M059J (cell line): ENCODE results near the gene ATF6. TPM values are rescaled to one million over a fixed set of nuclear protein-coding genes. Genes with fewer than 3 reads are reported as not detected.

ENCODE experiments used
- DNase-seq: peaks from one replicate; pipeline ENCODE4 v3.0.0-alpha.2; 2012; ENCODE audit warnings: low read depth
- total RNA-seq: library from RNA; depleted of rRNA; stranded (reverse); fragments of >200 nt; shearing (Covaris generic); gene quantifications from 2 replicates; pipeline ENCODE4 v1.2.3, GENCODE V29; 2014

Gene ATF6
- total RNA-seq, 1 experiment from 2014 or later = 38.8 TPM

GRCh38 chr1:161940866-161941591, 174.9 kb downstream of the ATF6 start:
- no peak for DNase-seq

DNA sequence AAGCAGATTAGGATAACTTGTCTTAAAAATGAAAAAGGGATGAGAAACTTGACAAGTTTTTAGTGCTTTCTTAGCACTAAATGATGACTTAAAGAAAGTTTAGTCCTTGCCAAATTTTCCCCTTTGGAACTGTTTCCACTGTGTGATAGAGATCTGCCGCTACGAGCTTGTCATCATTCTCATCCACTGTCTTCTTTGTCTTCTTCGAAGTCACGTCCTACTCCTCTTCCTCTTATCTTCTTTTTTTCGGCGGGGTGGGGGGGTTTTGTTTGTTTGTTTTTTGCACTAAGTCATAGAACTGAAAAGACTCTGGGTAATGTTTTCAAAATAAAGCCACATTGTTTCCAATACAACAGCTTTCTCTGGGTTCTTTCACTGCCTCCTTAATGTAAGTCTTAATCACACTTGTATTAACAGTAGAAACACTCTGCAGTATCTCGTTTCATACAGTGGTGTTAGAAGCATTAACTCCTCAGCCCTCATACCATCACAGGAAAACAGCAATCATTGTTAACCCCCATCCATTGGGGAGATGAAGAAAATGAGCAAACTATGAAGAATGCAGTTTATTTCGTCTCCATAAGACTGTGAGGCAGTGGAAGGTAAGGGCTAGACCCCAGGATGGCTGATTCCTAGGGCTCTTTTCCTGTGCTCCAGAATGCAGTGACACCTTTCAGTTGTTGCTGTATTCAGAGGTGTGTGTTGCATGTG, 175.8 kb downstream of the ATF6 start:
- DNase-seq = no peak

GRCh38 chr1:161943737-161944136, 177.6 kb downstream of the ATF6 start:
- DNase-seq = no peak

GRCh38 chr1:161944381-161944780, 178.3 kb downstream of the ATF6 start:
- DNase-seq = no peak

DNA sequence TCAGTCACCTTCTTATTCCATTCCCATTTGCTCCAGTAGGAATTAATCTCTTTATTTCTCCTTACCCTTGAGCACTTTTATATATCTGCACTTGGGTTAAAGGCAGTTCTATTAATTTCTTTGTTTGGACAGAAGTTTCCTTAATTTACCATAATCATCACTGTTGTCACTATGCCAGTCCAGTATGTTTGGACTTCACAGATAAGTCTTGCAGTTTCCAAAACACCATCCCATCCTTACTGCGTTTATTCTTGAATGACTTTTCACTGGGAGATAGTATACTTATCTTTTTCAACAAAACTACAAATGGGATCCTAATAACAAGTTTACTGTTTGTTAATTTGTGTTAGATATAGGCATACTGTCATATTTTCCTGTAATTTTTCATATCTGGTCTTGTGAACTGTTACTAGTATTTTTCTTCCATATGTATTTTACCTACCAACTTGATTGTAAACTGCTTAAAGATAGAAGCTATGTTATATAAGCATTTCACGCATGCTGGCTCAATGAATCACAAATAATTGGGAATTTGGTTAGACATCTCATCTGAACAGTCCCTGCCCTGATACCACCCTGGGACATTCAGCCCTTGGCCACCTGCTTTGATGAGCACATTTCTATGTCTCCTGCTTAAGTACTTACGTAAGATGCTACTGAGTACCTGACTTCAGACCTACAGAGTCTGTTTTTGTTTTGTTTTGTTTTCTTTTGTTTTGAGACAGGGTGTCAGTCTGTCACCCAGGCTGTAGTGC, 179.4 kb downstream of the ATF6 start:
- DNase-seq = no peak

GRCh38 chr1:161946071-161946987, 180.2 kb downstream of the ATF6 start:
- peak; percentile 59 for DNase-seq

DNA sequence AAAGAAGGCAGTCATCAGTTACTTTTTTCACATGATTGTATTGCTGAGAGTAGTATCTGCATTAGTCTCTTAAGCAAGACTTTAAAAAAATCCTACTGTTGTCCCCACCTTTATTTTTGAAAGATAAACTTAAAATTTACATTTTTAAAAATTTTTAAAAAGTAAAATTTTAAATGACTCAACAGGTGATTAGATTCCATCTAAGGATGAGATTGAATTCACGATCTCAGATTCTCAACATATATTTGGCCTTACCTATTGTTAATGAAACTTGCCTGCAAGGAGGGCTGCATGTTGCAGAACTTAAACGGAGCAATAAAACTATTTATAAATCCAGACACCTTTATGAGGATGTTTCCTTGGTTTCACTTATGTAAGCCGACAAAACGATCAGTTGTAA, 182.3 kb downstream of the ATF6 start:
- no peak for DNase-seq

GRCh38 chr1:161949548-161949947, 183.4 kb downstream of the ATF6 start:
- no peak for DNase-seq

GRCh38 chr1:161950377-161950776, 184.3 kb downstream of the ATF6 start:
- no peak for DNase-seq

DNA sequence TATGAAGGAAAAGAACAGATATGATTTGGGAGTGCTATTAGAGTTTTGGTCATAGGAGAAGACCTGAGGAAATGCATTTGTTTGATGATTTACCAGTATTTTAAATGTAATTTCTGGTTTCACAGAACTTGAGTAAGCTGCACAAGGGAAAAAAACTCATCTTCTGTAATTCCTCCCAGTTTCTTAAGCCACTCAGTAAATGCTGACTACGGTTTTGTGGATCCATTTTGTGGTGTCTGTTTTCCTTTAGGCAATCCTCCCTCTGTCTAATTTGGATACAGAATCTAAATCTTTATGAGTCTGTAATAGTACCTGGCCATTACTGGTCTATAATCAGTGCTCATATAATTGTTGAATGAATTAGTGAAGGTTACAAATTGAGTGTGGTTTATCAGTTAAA, 185.5 kb downstream of the ATF6 start:
- DNase-seq = no peak

DNA sequence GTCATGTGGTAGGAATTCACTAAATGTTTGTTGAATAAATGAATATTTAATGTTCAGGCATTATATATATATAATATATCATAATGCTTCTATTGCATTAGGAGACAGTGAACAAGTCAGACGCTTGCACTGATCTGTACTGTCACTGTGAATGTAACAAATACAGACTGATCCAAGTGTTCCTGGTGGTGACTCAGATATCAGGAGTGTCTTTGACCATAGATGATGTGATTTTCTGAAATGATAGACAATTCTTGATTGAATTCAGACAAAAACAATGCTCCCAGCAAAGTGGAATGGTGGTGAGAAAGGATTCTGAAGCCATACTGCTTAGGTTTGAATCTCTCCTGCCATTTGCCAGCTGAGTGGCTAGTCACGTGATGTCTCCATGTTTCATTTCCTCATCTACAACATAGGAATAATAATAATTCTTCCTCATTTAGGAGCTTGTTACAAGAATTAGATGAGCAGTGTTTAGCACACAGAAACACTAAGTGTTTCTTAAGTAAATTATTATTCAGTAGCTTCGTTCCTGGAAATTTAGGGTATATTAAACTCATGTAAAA, 186.6 kb downstream of the ATF6 start:
- DNase-seq = no peak

GRCh38 chr1:161953256-161953920, 187.3 kb downstream of the ATF6 start:
- DNase-seq = no peak

DNA sequence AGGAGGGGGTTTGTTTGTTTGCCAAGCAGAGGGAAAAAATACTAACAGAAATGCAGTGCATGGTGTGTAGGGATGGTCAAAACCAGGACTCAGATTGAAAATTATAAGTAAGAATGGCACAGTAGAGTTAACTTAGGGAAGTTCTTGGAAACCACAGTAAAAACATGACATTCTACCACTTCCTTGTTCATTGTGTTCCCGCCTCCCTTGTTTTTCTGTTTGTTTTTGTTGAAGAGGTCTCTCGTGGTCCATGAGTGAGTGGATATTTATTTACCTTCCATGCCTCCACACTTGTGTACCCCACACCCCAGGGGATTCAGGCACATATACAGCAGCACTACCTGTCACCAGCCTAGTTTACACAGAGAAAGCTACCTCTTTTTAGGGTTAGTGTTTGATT, 187.9 kb downstream of the ATF6 start:
- DNase-seq = peak; percentile 53

DNA sequence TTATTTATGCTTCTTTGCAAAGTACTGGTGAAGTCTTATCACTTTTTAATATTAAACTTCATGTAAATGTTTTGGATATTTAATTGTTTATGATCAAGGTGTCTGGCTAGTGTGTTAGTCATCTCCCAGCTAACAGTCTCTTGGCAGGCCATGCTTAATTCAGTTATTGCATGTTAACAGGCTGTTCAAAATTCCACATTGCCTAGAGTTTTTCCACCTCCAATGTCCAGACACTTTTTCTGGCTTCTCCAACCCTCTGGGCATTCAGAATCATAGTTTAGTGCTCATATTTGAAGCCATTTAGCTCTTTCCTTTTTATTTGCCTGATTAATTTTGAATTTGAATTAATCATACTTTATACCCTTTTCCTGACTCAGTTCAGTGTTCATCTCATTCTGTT, 188.3 kb downstream of the ATF6 start:
- peak; percentile 51 for DNase-seq

GRCh38 chr1:161955606-161956005, 189.5 kb downstream of the ATF6 start:
- DNase-seq = no peak

DNA sequence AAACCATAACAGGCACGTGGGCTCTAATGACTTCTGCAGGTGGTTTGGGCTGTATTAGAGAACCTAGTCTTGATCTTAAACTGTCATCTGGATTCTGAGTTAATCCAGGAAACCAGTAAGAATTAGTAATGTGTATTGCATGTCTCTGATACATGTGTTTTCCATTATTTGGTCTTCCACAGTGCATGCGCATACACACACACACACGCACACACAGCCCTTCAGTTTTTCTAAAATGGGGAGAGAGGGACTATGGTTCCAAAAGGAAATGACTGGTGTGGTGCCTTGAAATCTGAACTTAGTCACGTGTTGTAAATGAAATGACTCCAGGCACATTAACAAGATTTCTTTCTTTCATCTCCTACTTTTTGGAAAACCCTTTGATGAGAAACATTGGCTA, 190.0 kb downstream of the ATF6 start:
- DNase-seq = no peak

GRCh38 chr1:161956930-161957329, 190.8 kb downstream of the ATF6 start:
- no peak for DNase-seq

- peak; percentile 88 for DNase-seq
Observed at GRCh38 chr1:161958425-161958824, 192.3 kb downstream of the ATF6 start.

GRCh38 chr1:161962091-161962887, 196.2 kb downstream of the ATF6 start:
- DNase-seq = peak; percentile 92

DNA sequence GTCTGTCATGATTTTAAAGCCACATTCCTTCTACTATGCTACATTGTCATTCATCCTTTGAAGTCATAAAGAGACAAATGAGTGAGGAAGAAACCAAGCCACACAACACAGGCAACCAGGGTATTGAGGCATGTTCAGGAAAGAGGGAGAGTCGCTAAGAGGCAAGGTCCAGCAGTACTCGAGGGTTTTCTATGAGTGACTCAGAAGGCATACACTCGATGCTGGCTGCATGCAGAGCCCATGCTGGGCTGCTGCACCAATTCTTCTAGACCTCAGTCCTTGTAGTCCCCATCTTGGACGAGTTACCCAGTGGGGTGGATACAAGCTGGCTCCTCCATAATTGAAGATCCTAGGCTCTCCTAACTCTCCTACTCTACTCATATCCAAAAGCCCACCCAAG, 199.9 kb downstream of the ATF6 start:
- no peak for DNase-seq
